Erythroblast (primary cell): ENCODE results near the gene TTLL7.

Experiments
- GATA1 ChIP-seq: IDR thresholded peaks from 2 replicates; pipeline ENCODE4 v1.6.1; 2011; ENCODE audit warnings: low read depth, mild to moderate bottlenecking, control low read depth, low read length, moderate library complexity
- POLR2A ChIP-seq: IDR thresholded peaks from 2 replicates; pipeline ENCODE4 v1.6.1; 2011; ENCODE audit warnings: mild to moderate bottlenecking, low read length

GRCh38 chr1:84012018-84012417 is 13.1 kb upstream of the TTLL7 start:
- TF ChIP-seq POLR2A (no peak), GATA1 (no peak)
